Stimulated activated CD8-positive, alpha-beta memory T cell treated with anti-CD3 and anti-CD28 coated beads, Interleukin-4, amount 100 ng/mL, for 1 hour (primary cell): Measurements from ENCODE around the gene CASP5.

Experiments
- DNase-seq, 2 donors: peaks; one replicate each; pipeline ENCODE4 v3.0.0-alpha.2; 2020; ENCODE audit warnings: low read depth in 2 of 2, low spot score in 1 of 2

Gene CASP5

DNA sequence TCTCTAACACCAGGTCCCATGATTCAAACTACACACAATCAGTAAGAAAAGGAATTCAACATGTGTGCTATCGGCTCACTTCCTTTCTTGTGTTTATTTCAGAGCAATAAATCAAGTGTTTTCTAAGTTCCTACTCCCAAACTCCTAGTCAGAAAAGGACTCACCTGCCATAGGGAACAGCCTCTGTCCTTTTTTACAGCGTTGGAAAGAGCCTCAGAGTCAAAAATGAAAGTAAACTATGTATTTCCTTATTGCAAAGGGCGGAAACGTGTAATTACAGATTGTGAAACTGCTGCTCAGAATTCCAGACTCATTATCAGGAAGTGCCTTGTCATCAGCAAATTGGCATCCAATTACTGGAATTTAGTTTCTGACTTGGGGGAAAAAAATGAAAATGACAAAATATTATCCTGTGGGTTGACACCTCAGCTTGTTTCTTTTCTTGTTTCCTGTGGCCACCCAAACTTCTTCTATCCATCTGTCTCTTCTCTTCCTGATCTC, 54.6 kb downstream of the CASP5 start, which contains the start of gene CASP4:
CASP4 (minus strand) TSS at position 220 of the 501 bp plus-strand sequence; CDS start at position 171, 49 bp downstream.
- DNase-seq = no peak

DNA sequence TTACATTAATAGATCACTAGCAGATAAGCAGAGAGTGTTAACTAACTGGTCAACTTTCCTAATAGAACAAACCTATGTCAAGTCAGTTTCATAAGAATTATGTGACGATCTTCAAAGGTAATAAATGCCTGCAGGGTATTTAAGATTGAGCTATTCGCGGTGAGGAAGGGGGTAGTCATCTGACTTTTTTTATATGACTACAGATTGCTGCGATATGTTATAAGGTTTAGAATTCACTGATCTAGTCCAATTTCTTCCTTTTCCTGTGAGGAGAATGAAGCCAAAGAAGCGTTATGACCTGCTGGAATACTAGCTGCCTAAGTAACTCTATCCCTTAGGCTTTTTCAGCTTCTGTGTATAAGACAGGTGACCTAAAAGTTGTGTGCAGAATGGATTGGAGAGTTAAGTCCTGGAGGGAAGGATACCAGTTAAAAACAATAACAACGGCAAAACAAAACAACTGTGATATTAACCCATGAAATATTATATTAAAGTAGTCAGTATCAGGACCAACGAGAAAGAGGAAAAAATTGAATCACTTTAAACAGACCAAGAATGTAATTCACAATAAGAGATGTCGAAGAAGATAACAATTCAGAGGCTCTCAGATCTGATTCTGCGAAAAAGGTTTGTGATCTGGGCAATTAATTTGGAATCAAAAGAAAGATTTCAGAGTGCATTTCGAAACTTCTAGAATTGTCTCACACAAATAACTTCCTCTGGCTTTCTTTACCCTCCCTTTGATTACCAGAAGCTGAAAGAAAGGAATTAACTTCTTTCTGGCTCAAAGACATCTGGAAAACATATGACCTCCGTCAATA, 55.2 kb downstream of the CASP5 start:
- DNase-seq = no peak

DNA sequence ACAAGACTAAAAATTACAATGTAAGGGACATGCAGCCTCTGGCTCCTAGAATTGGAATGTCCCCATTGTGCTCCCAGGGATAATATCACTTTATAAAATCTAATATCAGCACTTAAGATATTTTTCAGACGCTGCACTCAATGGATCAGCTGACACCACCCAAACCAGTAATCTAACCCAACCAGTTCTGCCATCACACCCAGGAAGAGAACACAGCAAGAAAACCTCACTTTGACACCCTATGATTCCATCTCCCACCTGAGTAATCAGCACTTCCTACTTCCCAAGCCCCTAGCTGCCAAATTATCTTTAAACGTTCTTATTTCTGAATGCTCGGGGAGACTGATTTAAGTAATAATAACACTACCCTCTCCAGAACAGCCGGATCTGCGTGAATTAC, 57.2 kb downstream of the CASP5 start:
- DNase-seq = no peak

DNA sequence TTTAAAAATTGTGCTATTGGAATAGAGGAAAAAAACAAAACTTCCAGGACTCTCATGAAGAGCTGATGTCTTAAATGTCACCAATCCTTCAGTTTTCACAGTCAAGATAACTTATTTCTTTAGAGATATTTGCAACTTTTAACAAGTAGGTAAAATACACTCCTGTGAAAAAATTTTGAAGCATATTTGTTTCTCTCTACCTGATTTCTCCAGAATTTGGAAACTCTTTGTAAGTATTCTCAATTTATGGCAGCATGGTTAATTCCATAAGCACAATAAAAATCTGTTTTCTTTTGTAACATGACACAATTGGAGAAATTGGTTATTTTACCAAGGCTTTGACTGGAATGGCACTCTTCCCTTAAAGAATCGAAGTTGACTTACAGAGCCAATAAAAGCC, 58.7 kb downstream of the CASP5 start:
- DNase-seq = no peak

DNA sequence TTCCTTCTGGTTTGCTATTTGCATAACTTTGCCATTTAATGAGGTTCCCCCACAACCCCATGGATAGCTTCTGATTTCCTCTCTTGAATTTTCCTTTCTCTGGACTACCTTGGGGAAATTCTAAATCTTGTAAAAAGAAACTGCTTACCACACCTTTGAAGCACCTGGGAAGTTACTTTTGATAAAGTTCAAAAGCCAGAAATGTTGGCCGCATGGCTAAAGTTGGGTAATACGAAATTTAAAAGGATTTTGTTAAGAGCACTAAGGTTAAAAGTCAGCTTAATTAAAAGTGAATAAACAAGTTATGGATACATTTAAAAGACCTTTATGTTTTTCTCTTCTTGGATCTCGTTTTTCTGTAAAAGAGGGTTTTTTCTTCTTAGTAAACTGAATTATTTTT, 60.1 kb downstream of the CASP5 start:
- no peak for DNase-seq

GRCh38 chr11:104957280-104957679, 65.7 kb downstream of the CASP5 start:
- no peak for DNase-seq

DNA sequence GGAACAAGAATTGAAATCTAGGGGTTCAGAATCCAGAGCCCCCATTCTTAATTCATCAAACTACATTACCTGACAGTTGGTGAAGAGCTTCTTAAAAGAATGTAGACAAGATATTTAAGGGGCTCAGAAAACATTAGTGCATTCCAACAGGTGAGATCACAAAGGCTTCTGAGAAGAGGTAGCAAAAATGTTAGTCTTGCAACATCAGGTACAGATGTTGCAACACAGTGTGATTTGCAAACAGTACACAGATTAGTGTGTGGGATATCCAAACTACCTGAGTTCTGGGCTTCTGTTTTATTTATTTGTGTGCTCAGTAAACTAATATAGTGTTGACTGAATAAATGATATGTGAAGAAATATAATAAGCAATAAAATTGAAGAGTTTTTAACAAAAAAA, 66.4 kb downstream of the CASP5 start:
- no peak for DNase-seq

DNA sequence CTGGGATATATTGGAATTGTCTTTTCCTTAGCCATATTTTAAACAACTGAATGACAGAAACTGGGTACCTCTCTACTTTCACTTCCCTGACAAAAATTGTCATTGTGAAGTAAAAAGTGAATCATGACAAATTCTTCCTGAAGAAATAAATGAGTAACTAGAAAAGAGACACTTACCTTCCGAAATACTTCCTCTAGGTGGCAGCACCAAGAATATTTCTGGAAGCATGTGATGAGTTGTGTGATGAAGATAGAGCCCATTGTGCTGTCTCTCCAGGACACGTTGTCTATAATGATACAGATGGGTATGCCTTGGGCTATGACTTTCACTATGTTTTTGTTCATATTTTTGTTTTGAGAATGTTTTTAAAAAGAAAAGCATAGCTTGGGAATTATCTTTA, 76.1 kb downstream of the CASP5 start:
- DNase-seq = no peak
